A549 (cell line): ENCODE data around the gene SNX3. TPM values are rescaled to one million over a fixed set of nuclear protein-coding genes. Genes with fewer than 3 reads are reported as not detected.

ENCODE experiments used
- ATAC-seq, 2 experiments: fragments of 200-7000 bp in 1 of 2; fragments of >200 bp in 1 of 2; cut with Nextera tagmentation in 1 of 2; cut with Tn5 transposase in 1 of 2; 3 replicates each; pipeline versions ENCODE4 v1.8.0 to v1.9.1; 2018 to 2020; ENCODE audit warnings: mild to moderate bottlenecking in 1 of 2, moderate library complexity in 1 of 2
- CTCF ChIA-PET: fragments of 300-600 bp; sonication (Branson Sonifier 250); formaldehyde crosslinking; extraction: SDS; loops from one replicate; lab custom pipeline; 2021; ENCODE audit warnings: antibody characterized with exemption, inconsistent platforms; lab: Yijun Ruan, JAX
- POLR2A ChIA-PET: fragments of 350-600 bp; formaldehyde crosslinking; extraction: SDS; loops from one replicate; lab custom pipeline; 2021; ENCODE audit warnings: antibody characterized with exemption, inconsistent platforms; lab: Yijun Ruan, JAX
- DNase-seq, 2 experiments: peaks; one replicate each; pipeline versions ENCODE4 v3.0.0 to v3.0.0-alpha.2; 2011 to 2016; ENCODE audit warnings: low read depth in 1 of 2, low spot score in 1 of 2
- FAIRE-seq: peaks from 2 replicates; lab custom pipeline; 2011; peaks lifted over from hg19 to GRCh38; lab: Jason Lieb, UNC
- H3K27ac ChIP-seq, 2 experiments: fragments of >200 bp; sonication (Bioruptor Twin); formaldehyde crosslinking; 3 replicates each; pipeline ENCODE4 v1.5.1; 2016 to 2017
- H3K4me1 ChIP-seq: fragments of >200 bp; sonication (Bioruptor Twin); formaldehyde crosslinking; 3 replicates; pipeline ENCODE4 v1.6.1; 2016
- H3K4me2 ChIP-seq: fragments of >200 bp; sonication (Bioruptor Twin); formaldehyde crosslinking; 3 replicates; pipeline ENCODE4 v1.6.1; 2016
- H3K4me3 ChIP-seq: fragments of >200 bp; sonication (Bioruptor Twin); formaldehyde crosslinking; 3 replicates; pipeline ENCODE4 v1.5.1; 2016
- H3K9me3 ChIP-seq: fragments of >200 bp; sonication (Bioruptor Twin); formaldehyde crosslinking; 3 replicates; pipeline ENCODE4 v1.6.1; 2016
- BCL3 ChIP-seq: fragments of >200 bp; sonication (Bioruptor Twin); formaldehyde crosslinking; IDR thresholded peaks from 3 replicates; pipeline ENCODE4 v1.6.1; 2016
- CBX8 ChIP-seq: fragments of 200-600 bp; sonication (generic); IDR thresholded peaks from 2 replicates; pipeline ENCODE4 v1.6.1; 2016
- CEBPB ChIP-seq, 2 experiments: fragments of >200 bp in 1 of 2; sonication (Bioruptor Twin) in 1 of 2; formaldehyde crosslinking in 1 of 2; IDR thresholded peaks; 2 replicates each; pipeline ENCODE4 v1.6.1; 2012 to 2016
- CHD2 ChIP-seq: fragments of 150-350 bp; IDR thresholded peaks from 2 replicates; pipeline ENCODE4 v1.6.1; 2014; ENCODE audit warnings: low read length; ENCODE audit not compliant: partially characterized antibody
- CTCF ChIP-seq: fragments of >200 bp; sonication (Bioruptor Twin); formaldehyde crosslinking; IDR thresholded peaks from 3 replicates; pipeline ENCODE4 v1.5.1; 2016
- E2F6 ChIP-seq: IDR thresholded peaks from 2 replicates; pipeline ENCODE4 v1.6.1; 2012; ENCODE audit warnings: low read depth, borderline replicate concordance
- EHF ChIP-seq: fragments of 250-450 bp; sonication (Bioruptor Pico); IDR thresholded peaks from 2 replicates; pipeline ENCODE4 v1.5.0; 2020; ENCODE audit warnings: mild to moderate bottlenecking
- ESRRA ChIP-seq: fragments of 150-350 bp; IDR thresholded peaks from 2 replicates; pipeline ENCODE4 v1.6.1; 2014; ENCODE audit warnings: mild to moderate bottlenecking, low read length, borderline replicate concordance
- FOSB ChIP-seq: fragments of 250-450 bp; sonication (Bioruptor Pico); IDR thresholded peaks from 2 replicates; pipeline ENCODE4 v1.5.0; 2020; ENCODE audit warnings: mild to moderate bottlenecking, moderate library complexity
- FOXS1 ChIP-seq: fragments of 250-450 bp; sonication (Bioruptor Pico); IDR thresholded peaks from 2 replicates; pipeline ENCODE4 v1.5.0; 2020; ENCODE audit warnings: mild to moderate bottlenecking, moderate library complexity
- HEYL ChIP-seq: fragments of 250-450 bp; sonication (Bioruptor Pico); IDR thresholded peaks from 2 replicates; pipeline ENCODE4 v1.8.0; 2021; ENCODE audit warnings: mild to moderate bottlenecking, moderate library complexity
- HMGXB4 ChIP-seq: fragments of 250-450 bp; sonication (Bioruptor Pico); IDR thresholded peaks from 2 replicates; pipeline ENCODE4 v1.5.0; 2021; ENCODE audit warnings: mild to moderate bottlenecking, moderate library complexity, borderline replicate concordance
- HOXB13 ChIP-seq: fragments of 250-450 bp; sonication (Bioruptor Pico); IDR thresholded peaks from 2 replicates; pipeline ENCODE4 v1.5.0; 2020; ENCODE audit warnings: low read depth, mild to moderate bottlenecking, moderate library complexity
- KDM5A ChIP-seq: fragments of 200-600 bp; sonication (generic); IDR thresholded peaks from 2 replicates; pipeline ENCODE4 v1.6.1; 2016; ENCODE audit warnings: antibody characterized with exemption, mild to moderate bottlenecking
- MAX ChIP-seq: IDR thresholded peaks from 2 replicates; pipeline ENCODE4 v1.6.1; 2012
- MYC ChIP-seq: IDR thresholded peaks from 2 replicates; pipeline ENCODE4 v1.6.1; 2012; ENCODE audit warnings: mild to moderate bottlenecking, inconsistent platforms, low read length, improper control_type of control experiment, borderline replicate concordance
- NPAS2 ChIP-seq: fragments of 250-450 bp; sonication (Bioruptor Pico); IDR thresholded peaks from 2 replicates; pipeline ENCODE4 v1.8.0; 2022; ENCODE audit warnings: mild to moderate bottlenecking, moderate library complexity, borderline replicate concordance
- PBX3 ChIP-seq: IDR thresholded peaks from 2 replicates; pipeline ENCODE4 v1.6.1; 2012
- RCOR1 ChIP-seq: fragments of 150-350 bp; IDR thresholded peaks from 2 replicates; pipeline ENCODE4 v1.6.1; 2014; ENCODE audit warnings: antibody characterized with exemption, low read length, low read depth
- RFX5 ChIP-seq: fragments of 450-650 bp; IDR thresholded peaks from 2 replicates; pipeline ENCODE4 v1.7.1; 2014; ENCODE audit warnings: antibody characterized with exemption, mild to moderate bottlenecking, moderate library complexity
- SMC3 ChIP-seq: fragments of >200 bp; sonication (Bioruptor Twin); formaldehyde crosslinking; IDR thresholded peaks from 3 replicates; pipeline ENCODE4 v1.6.1; 2018; ENCODE audit warnings: inconsistent platforms
- SREBF2 ChIP-seq: fragments of 450-650 bp; IDR thresholded peaks from 2 replicates; pipeline ENCODE4 v1.6.1; 2014; ENCODE audit warnings: mild to moderate bottlenecking, moderate library complexity
- USF2 ChIP-seq: fragments of 450-650 bp; IDR thresholded peaks from 2 replicates; pipeline ENCODE4 v1.6.1; 2014; ENCODE audit warnings: antibody characterized with exemption
- ZC3H11A ChIP-seq: fragments of 450-650 bp; IDR thresholded peaks from 2 replicates; pipeline ENCODE4 v1.6.1; 2014; ENCODE audit warnings: antibody characterized with exemption, mild to moderate bottlenecking
- ZFP36 ChIP-seq: fragments of 450-650 bp; IDR thresholded peaks from 2 replicates; pipeline ENCODE4 v1.6.1; 2014; ENCODE audit warnings: borderline replicate concordance; ENCODE audit not compliant: partially characterized antibody
- ZNF302 ChIP-seq: fragments of 250-450 bp; sonication (Bioruptor Pico); IDR thresholded peaks from 2 replicates; pipeline ENCODE4 v1.9.0; 2021; ENCODE audit warnings: inconsistent platforms, mild to moderate bottlenecking, moderate library complexity
- ZSCAN20 ChIP-seq: fragments of 250-450 bp; sonication (Bioruptor Pico); IDR thresholded peaks from 2 replicates; pipeline ENCODE4 v1.8.0; 2022; ENCODE audit warnings: mild to moderate bottlenecking, moderate library complexity
- WGBS: methylation state at CpG from one replicate; pipeline ENCODE4 v1.1.6; 2017; ENCODE audit errors: missing lambda C conversion rate; 5-methylcytosine and 5-hydroxymethylcytosine counted together
- polyA plus RNA-seq, 4 experiments: library from polyadenylated mRNA; depleted of rRNA in 3 of 4; stranded (reverse); fragments of >200 nt; fragmentation: RNase III in 1 of 4; extraction: RNeasy Plus Mini Kit Qiagen cat#74134 plus additional on column Dnase treatment in 1 of 4; gene quantifications; 2 replicates in 3 of 4; 3 replicates in 1 of 4; pipeline ENCODE4 v1.2.3, GENCODE V29; 2011 to 2017

The SNX3 gene
- polyA plus RNA-seq, 2 of the 4 experiments (the other 2 are of a cell fraction), result 106 to 214 TPM

- Histone ChIP-seq H3K4me2 (no peak overlapping the region), H3K4me3 (no peak overlapping the region), H3K27ac (no peak overlapping the region), H3K9me3 (no peaks in the 10 kb centered on the region), H3K4me1 (no peaks in the 10 kb centered on the region)
- no peak for FAIRE-seq
- no peak for DNase-seq
- TF ChIP-seq RFX5 (no peak), SREBF2 (no peak), CBX8 (no peak), ZC3H11A (no peak), RCOR1 (no peak), MAX (no peak), KDM5A (no peak), HMGXB4 (CRISPR knock-in tag) (no peak), ZSCAN20 (CRISPR knock-in tag) (no peak), CTCF (no peak), CHD2 (no peak), HOXB13 (CRISPR knock-in tag) (no peak), PBX3 (no peak), CEBPB (IDR thresholded peaks at IDR 0.05) (no peak)
- POLR2A ChIA-PET, result no interaction called here
- WGBS, result 94% methylated on average over 8 of the region's 8 CpGs
- ATAC-seq, result no peak
- CTCF ChIA-PET, result no interaction called here
Measured at GRCh38 chr6:108194503-108194902, 66.3 kb downstream of the SNX3 start.

GRCh38 chr6:108193835-108194234 is 67.0 kb downstream of the SNX3 start:
- Histone ChIP-seq H3K4me2 (no peak overlapping the region), H3K4me1 (no peaks in the 10 kb centered on the region), H3K9me3 (no peaks in the 10 kb centered on the region), H3K4me3 (no peak overlapping the region), H3K27ac (no peak overlapping the region)
- ATAC-seq, result no peak
- FAIRE-seq, result no peak
- ChIA-PET POLR2A (no interaction called here), CTCF (interaction anchor here (1.5 kb wide), 1 partner anchor 298 kb away, joined by 3 read pairs; no protein-coding TSS in a partner anchor)
- no peak for DNase-seq
- WGBS, result 47% methylated on average over 1 of the region's 1 CpG
- TF ChIP-seq SMC3 (no peak), USF2 (no peak), SREBF2 (no peak), NPAS2 (CRISPR knock-in tag) (no peak), ZFP36 (no peak), FOXS1 (no peak), ESRRA (no peak), E2F6 (no peak), MYC (no peak), EHF (CRISPR knock-in tag) (no peak), FOSB (CRISPR knock-in tag) (no peak), BCL3 (no peak), ZNF302 (no peak), HEYL (no peak)
